ENCODE data around the gene FBXL15.

FBXL15 gene

GRCh38 chr10:102449321-102450123, 28.9 kb downstream of the FBXL15 start:
- TF ChIP-seq RAD21 (IDR thresholded peaks at IDR 0.05; ENCODE audit: low read depth) (no peak), TEAD4 (IDR thresholded peaks at IDR 0.05) (no peak; the same call in 1 of the 2 replicates), CEBPB (IDR thresholded peaks at IDR 0.05) (peak; percentile 45; the same call in 1 of the 2 replicates), TAF1 (IDR thresholded peaks at IDR 0.05; ENCODE audit: low read depth) (peak; percentile 23; the same call in 1 of the 2 replicates), ZBTB7A (IDR thresholded peaks at IDR 0.05; ENCODE audit: low read depth) (peak; percentile 77), YY1 (IDR thresholded peaks at IDR 0.05; ENCODE audit: low read depth) (peak; percentile 82), TCF12 (IDR thresholded peaks at IDR 0.05; ENCODE audit: low read depth) (0 out of 2 replicates have a peak, but pooled peaks have one; percentile 31)
- TF ChIP-seq, protein P1, sequence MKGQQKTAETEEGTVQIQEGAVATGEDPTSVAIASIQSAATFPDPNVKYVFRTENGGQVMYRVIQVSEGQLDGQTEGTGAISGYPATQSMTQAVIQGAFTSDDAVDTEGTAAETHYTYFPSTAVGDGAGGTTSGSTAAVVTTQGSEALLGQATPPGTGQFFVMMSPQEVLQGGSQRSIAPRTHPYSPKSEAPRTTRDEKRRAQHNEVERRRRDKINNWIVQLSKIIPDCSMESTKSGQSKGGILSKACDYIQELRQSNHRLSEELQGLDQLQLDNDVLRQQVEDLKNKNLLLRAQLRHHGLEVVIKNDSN (IDR thresholded peaks at IDR 0.05), result peak; percentile 76

DNA sequence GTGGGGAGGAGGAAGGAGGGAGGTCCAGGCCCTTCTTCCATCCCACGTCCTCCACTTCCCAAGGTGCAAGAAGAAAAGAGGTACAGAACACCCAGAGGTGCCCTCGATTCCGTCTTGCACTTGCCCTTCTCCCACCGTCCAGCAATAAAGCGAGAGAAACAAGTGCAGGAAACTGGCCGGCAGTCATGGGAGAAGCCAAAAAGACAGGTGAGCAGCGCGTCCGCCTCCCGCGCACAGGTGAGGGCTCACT, 29.4 kb downstream of the FBXL15 start:
- TF ChIP-seq FOXM1 (IDR thresholded peaks at IDR 0.05; ENCODE audit: borderline replicate concordance, low read depth) (no peak), NFIC (IDR thresholded peaks at IDR 0.05) (no peak), TAF1 (IDR thresholded peaks at IDR 0.05; ENCODE audit: low read depth) (no peak; the same call in 1 of the 2 replicates), ZBTB7A (IDR thresholded peaks at IDR 0.05; ENCODE audit: low read depth) (no peak), EGR1 (IDR thresholded peaks at IDR 0.05) (no peak), TEAD4 (IDR thresholded peaks at IDR 0.05) (no peak), CEBPB (IDR thresholded peaks at IDR 0.05) (no peak), MAX (IDR thresholded peaks at IDR 0.05) (no peak)
- TF ChIP-seq, protein P1 (IDR thresholded peaks at IDR 0.05), result no peak

GRCh38 chr10:102450374-102451104, 29.9 kb downstream of the FBXL15 start:
- TF ChIP-seq CREB1 (IDR thresholded peaks at IDR 0.05; ENCODE audit: low read depth) (no peak), NFIC (IDR thresholded peaks at IDR 0.05) (peak; percentile 27; the same call in 1 of the 2 replicates), EGR1 (IDR thresholded peaks at IDR 0.05) (peak; percentile 7; the same call in 1 of the 2 replicates), TAF1 (IDR thresholded peaks at IDR 0.05; ENCODE audit: low read depth) (peak; percentile 50), TEAD4 (IDR thresholded peaks at IDR 0.05) (0 out of 2 replicates have a peak, but pooled peaks have one; percentile 5), CEBPB (IDR thresholded peaks at IDR 0.05) (no peak), MAX (IDR thresholded peaks at IDR 0.05) (peak; percentile 92; the same call in 1 of the 2 replicates), TCF12 (IDR thresholded peaks at IDR 0.05; ENCODE audit: low read depth) (0 out of 2 replicates have a peak, but pooled peaks have one; percentile 18)

DNA sequence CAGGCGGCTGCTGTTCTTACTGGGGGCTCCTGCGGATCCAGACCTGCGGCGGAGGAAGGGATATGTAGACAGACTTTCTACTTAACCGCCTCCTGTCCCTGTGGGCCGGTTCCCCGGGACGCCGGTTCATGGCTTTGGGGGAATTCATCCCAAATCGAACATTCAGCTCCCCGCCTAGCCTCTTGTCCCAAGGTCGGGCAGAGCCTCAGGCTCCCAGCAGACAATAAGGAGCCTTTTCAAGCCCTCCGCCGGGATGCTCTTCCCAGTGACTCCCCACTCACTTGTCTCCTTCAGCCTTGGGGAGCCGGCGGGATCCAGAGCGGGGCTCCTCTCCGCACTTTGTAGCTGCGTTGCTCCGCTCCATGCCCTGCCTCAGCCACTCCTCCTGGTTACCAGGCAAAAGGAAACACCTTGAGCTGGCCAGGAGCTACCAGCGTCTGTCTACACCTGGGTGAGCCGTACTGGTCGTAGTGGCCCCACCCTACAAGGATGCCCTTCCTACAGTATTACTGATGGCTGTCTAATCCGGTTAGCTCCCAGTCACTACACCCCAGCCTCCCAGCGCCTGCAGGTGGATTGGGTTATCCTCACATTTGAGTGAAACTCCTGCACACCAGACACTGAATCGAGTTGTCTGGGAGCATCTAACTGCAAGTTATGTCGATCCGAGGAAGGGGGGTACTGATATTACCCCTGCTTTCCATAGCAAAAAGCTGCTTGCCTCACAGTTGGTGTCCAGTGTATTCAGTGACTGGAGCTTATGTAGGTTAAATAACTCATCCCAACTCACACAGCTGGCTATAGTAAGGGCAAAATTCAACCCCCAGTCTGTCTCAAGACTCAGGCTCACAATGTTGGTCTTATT, 30.7 kb downstream of the FBXL15 start, which contains the start of gene C10orf95:
Gene C10orf95, minus strand, starts transcription at position 439 of the 865 bp plus-strand sequence. CDS start 450 bp downstream, outside the sequence.
- TF ChIP-seq MAX (IDR thresholded peaks at IDR 0.05) (no peak), FOXM1 (IDR thresholded peaks at IDR 0.05; ENCODE audit: borderline replicate concordance, low read depth) (no peak), RAD21 (IDR thresholded peaks at IDR 0.05; ENCODE audit: low read depth) (no peak), TCF12 (IDR thresholded peaks at IDR 0.05; ENCODE audit: low read depth) (no peak), ZBTB7A (IDR thresholded peaks at IDR 0.05; ENCODE audit: low read depth) (no peak; the same call in 1 of the 2 replicates), CEBPB (IDR thresholded peaks at IDR 0.05) (no peak), EP300 (IDR thresholded peaks at IDR 0.05; ENCODE audit: borderline replicate concordance) (no peak), YY1 (IDR thresholded peaks at IDR 0.05; ENCODE audit: low read depth) (no peak)
- TF ChIP-seq, protein P1 (IDR thresholded peaks at IDR 0.05), result no peak

GRCh38 chr10:102452672-102453340, 32.2 kb downstream of the FBXL15 start:
- TF ChIP-seq, protein P2, sequence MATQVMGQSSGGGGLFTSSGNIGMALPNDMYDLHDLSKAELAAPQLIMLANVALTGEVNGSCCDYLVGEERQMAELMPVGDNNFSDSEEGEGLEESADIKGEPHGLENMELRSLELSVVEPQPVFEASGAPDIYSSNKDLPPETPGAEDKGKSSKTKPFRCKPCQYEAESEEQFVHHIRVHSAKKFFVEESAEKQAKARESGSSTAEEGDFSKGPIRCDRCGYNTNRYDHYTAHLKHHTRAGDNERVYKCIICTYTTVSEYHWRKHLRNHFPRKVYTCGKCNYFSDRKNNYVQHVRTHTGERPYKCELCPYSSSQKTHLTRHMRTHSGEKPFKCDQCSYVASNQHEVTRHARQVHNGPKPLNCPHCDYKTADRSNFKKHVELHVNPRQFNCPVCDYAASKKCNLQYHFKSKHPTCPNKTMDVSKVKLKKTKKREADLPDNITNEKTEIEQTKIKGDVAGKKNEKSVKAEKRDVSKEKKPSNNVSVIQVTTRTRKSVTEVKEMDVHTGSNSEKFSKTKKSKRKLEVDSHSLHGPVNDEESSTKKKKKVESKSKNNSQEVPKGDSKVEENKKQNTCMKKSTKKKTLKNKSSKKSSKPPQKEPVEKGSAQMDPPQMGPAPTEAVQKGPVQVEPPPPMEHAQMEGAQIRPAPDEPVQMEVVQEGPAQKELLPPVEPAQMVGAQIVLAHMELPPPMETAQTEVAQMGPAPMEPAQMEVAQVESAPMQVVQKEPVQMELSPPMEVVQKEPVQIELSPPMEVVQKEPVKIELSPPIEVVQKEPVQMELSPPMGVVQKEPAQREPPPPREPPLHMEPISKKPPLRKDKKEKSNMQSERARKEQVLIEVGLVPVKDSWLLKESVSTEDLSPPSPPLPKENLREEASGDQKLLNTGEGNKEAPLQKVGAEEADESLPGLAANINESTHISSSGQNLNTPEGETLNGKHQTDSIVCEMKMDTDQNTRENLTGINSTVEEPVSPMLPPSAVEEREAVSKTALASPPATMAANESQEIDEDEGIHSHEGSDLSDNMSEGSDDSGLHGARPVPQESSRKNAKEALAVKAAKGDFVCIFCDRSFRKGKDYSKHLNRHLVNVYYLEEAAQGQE (IDR thresholded peaks at IDR 0.05; ENCODE audit: low read depth), result no peak
- no peak for TF ChIP-seq NFIC (IDR thresholded peaks at IDR 0.05)
- TF ChIP-seq TAF1 (IDR thresholded peaks at IDR 0.05; ENCODE audit: low read depth), result no peak
- no peak for TF ChIP-seq FOXM1 (IDR thresholded peaks at IDR 0.05; ENCODE audit: borderline replicate concordance, low read depth)
- TF ChIP-seq RAD21 (IDR thresholded peaks at IDR 0.05; ENCODE audit: low read depth), result no peak
- no peak for TF ChIP-seq CEBPB (IDR thresholded peaks at IDR 0.05)
- no peak for TF ChIP-seq EP300 (IDR thresholded peaks at IDR 0.05; ENCODE audit: borderline replicate concordance)

All from Ishikawa (cell line).